Measurements from ENCODE around the gene MICU1. TPM values are rescaled to one million over a fixed set of nuclear protein-coding genes. Genes with fewer than 3 reads are reported as not detected.

The MICU1 gene
- total and polyA plus RNA-seq, 7 donors: 29.4 to 53.5 (median 33.9) TPM

DNA sequence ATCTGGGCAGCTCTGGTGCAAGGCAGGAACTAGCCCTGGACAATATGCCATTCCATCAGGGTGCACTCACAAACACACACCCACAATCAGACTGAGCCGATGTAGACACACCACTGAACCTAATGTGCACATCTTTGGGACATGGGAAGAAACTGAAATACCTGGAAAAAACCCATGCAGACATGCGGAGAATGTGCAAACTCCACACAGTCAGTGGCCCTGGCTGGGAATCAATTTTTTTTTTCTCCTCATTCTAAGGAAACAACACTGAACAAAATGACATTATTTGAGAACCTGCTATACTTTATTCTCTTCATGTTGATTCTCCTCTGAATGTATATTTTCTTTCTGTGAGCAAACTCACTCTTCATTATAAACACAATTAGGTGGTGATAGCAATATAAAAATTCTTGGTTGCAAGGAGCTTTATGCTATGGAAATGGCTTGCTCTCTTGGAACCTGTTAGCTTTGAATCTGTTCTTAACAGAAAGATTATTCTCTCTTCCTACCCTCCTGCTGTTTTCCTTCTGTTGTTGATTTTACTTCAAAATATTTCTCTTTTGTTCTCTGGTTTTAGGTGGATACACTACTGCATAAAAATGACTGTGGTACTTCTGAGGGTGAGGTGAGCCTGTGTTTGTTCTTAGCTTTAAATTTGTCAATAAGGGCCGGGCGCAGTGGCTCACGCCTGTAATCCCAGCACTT, 33.0 kb upstream of the MICU1 start:
- no peaks in the 10 kb centered on the region for H3K36me3 ChIP-seq
- no peaks in the 10 kb centered on the region for H3K4me1 ChIP-seq
- intact Hi-C loops (cut with DNase I): no loop called here
- no peak overlapping the region for H3K4me3 ChIP-seq
- H3K27me3 ChIP-seq: no peaks in the 10 kb centered on the region
- TF ChIP-seq POLR2A (IDR thresholded peaks at IDR 0.05) (no peak), EP300 (IDR thresholded peaks at IDR 0.05) (no peak), POLR2AphosphoS5 (IDR thresholded peaks at IDR 0.05) (no peak)
- TF ChIP-seq, protein P1, sequence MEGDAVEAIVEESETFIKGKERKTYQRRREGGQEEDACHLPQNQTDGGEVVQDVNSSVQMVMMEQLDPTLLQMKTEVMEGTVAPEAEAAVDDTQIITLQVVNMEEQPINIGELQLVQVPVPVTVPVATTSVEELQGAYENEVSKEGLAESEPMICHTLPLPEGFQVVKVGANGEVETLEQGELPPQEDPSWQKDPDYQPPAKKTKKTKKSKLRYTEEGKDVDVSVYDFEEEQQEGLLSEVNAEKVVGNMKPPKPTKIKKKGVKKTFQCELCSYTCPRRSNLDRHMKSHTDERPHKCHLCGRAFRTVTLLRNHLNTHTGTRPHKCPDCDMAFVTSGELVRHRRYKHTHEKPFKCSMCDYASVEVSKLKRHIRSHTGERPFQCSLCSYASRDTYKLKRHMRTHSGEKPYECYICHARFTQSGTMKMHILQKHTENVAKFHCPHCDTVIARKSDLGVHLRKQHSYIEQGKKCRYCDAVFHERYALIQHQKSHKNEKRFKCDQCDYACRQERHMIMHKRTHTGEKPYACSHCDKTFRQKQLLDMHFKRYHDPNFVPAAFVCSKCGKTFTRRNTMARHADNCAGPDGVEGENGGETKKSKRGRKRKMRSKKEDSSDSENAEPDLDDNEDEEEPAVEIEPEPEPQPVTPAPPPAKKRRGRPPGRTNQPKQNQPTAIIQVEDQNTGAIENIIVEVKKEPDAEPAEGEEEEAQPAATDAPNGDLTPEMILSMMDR (IDR thresholded peaks at IDR 0.05): no peak
- WGBS, 2 donors: 42 to 80% methylated on average over 5 of the region's 5 CpGs
- H3K9me3 ChIP-seq: no peaks in the 10 kb centered on the region
- H3K27ac ChIP-seq: no peak overlapping the region
- DNase-seq: no peak

- TF ChIP-seq, protein P1 (IDR thresholded peaks at IDR 0.05): no peak
- TF ChIP-seq POLR2AphosphoS5 (IDR thresholded peaks at IDR 0.05): no peak
- TF ChIP-seq EP300 (IDR thresholded peaks at IDR 0.05): no peak
- H3K27me3 ChIP-seq: no peaks in the 10 kb centered on the region
- no peak overlapping the region for H3K4me3 ChIP-seq
- no peaks in the 10 kb centered on the region for H3K9me3 ChIP-seq
- intact Hi-C loops (cut with DNase I): no loop called here
- no peaks in the 10 kb centered on the region for H3K36me3 ChIP-seq
- H3K27ac ChIP-seq: no peak overlapping the region
- DNase-seq: no peak
- WGBS, 2 donors: 59 to 67% methylated on average over 3 of the region's 3 CpGs
- no peaks in the 10 kb centered on the region for H3K4me1 ChIP-seq
Measured at GRCh38 chr10:72654720-72655119, 28.8 kb upstream of the MICU1 start.

DNA sequence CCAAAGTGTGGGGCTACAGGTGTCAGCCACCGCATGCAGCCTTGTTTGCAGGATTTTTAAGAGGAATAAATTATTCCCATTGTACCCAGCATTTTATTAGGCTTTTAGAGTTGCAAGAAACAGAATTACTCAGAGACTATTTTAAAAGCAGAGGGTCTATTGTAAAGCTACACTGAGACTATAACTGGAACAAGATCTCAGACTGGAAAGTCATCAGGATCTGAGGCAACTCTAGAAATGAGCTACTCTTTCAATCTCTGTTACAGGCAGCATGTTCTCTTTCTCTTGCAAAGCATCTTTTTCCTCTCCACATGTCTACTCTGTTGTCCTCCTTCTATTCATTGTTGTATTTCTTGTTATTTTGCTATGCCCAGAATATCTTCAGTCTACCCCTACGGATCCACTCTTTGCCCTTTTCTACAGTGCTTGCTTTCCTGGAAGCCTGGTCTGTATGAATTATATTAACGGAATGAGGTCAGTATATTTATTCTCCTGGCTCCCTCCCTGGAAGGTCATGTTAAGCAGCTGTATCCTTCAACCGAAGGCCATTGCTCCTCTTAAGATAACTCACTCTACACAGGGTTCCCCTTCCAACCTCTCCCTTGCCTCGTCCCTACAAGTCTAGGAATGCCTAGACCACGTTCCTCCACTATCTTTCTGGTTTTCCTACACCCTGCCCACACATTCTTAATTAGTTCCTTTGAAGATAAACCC, 27.7 kb upstream of the MICU1 start:
- no peak overlapping the region for H3K4me3 ChIP-seq
- H3K36me3 ChIP-seq: no peaks in the 10 kb centered on the region

GRCh38 chr10:72649291-72649690, 23.4 kb upstream of the MICU1 start:
- H3K4me1 ChIP-seq: no peaks in the 10 kb centered on the region
- H3K9me3 ChIP-seq: no peaks in the 10 kb centered on the region
- no peaks in the 10 kb centered on the region for H3K27me3 ChIP-seq
- TF ChIP-seq POLR2A (IDR thresholded peaks at IDR 0.05) (no peak), POLR2AphosphoS5 (IDR thresholded peaks at IDR 0.05) (no peak), EP300 (IDR thresholded peaks at IDR 0.05) (no peak)
- TF ChIP-seq, protein P1 (IDR thresholded peaks at IDR 0.05): no peak
- H3K4me3 ChIP-seq: no peak overlapping the region
- intact Hi-C loops (cut with DNase I): no loop called here
- no peak for DNase-seq
- WGBS, 2 donors: 61 to 67% methylated on average over 5 of the region's 5 CpGs
- no peak overlapping the region for H3K27ac ChIP-seq
- no peaks in the 10 kb centered on the region for H3K36me3 ChIP-seq

More for the DNA sequence above, 27.7 kb upstream of the MICU1 start:
- TF ChIP-seq, protein P1 (IDR thresholded peaks at IDR 0.05): no peak
- TF ChIP-seq EP300 (IDR thresholded peaks at IDR 0.05) (no peak), POLR2AphosphoS5 (IDR thresholded peaks at IDR 0.05) (no peak), POLR2A (IDR thresholded peaks at IDR 0.05) (no peak)
- no peak for DNase-seq
- 82 to 87% methylated on average over 6 of the region's 6 CpGs for WGBS, 2 donors
- Histone ChIP-seq H3K27ac (no peak overlapping the region), H3K9me3 (no peaks in the 10 kb centered on the region), H3K27me3 (no peaks in the 10 kb centered on the region), H3K4me1 (no peaks in the 10 kb centered on the region)
- intact Hi-C loops (cut with DNase I): no loop called here

Measured in sigmoid colon (tissue), 7 donors.